IMR-90 (cell line): ENCODE measurements around the gene SLC7A4.

Experiments
- CEBPB ChIP-seq: IDR thresholded peaks from 2 replicates; pipeline ENCODE4 v1.6.1; 2012; ENCODE audit warnings: low read depth, low read length, improper control_type of control experiment
- CHD1 ChIP-seq: IDR thresholded peaks from 2 replicates; pipeline ENCODE4 v1.6.1; 2012; ENCODE audit warnings: low read depth, low read length, improper control_type of control experiment
- CTCF ChIP-seq: conservative IDR thresholded peaks from 2 replicates; pipeline ENCODE4 v1.5.1; 2012; ENCODE audit warnings: mild to moderate bottlenecking, low read depth, low read length, improper control_type of control experiment
- FOS ChIP-seq: fragments of 150-350 bp; IDR thresholded peaks from 2 replicates; pipeline ENCODE4 v1.6.1; 2016; ENCODE audit warnings: low read depth, low read length
- NFE2L2 ChIP-seq: fragments of 150-350 bp; IDR thresholded peaks from 2 replicates; pipeline ENCODE4 v1.6.1; 2016; ENCODE audit warnings: low read depth, mild to moderate bottlenecking, low read length
- POLR2A ChIP-seq: IDR thresholded peaks from 2 replicates; pipeline ENCODE4 v1.6.1; 2012; ENCODE audit warnings: mild to moderate bottlenecking, low read depth, low read length
- RAD21 ChIP-seq: IDR thresholded peaks from 2 replicates; pipeline ENCODE4 v1.6.1; 2012; ENCODE audit warnings: low read length, improper control_type of control experiment
- RFX5 ChIP-seq: IDR thresholded peaks from 2 replicates; pipeline ENCODE4 v1.8.0; 2012; ENCODE audit warnings: low read depth, mild to moderate bottlenecking, low read length, moderate library complexity
- SMC3 ChIP-seq: fragments of 150-350 bp; IDR thresholded peaks from 2 replicates; pipeline ENCODE4 v1.6.1; 2016; ENCODE audit warnings: low read depth, mild to moderate bottlenecking, antibody characterized with exemption, low read length, moderate library complexity
- TF ChIP-seq, protein P1 (sequence below): fragments of 150-350 bp; IDR thresholded peaks from 2 replicates; pipeline ENCODE4 v1.6.1; 2016; ENCODE audit warnings: low read depth, mild to moderate bottlenecking, low read length, moderate library complexity, borderline replicate concordance

- TF ChIP-seq CTCF = no peak
- TF ChIP-seq RFX5 = no peak
- no peak for TF ChIP-seq POLR2A
- TF ChIP-seq CEBPB = no peak
- no peak for TF ChIP-seq FOS
- no peak for TF ChIP-seq SMC3
- TF ChIP-seq RAD21 = no peak
- TF ChIP-seq, protein P1, sequence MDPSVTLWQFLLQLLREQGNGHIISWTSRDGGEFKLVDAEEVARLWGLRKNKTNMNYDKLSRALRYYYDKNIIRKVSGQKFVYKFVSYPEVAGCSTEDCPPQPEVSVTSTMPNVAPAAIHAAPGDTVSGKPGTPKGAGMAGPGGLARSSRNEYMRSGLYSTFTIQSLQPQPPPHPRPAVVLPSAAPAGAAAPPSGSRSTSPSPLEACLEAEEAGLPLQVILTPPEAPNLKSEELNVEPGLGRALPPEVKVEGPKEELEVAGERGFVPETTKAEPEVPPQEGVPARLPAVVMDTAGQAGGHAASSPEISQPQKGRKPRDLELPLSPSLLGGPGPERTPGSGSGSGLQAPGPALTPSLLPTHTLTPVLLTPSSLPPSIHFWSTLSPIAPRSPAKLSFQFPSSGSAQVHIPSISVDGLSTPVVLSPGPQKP = no peak
- TF ChIP-seq NFE2L2 = no peak
- no peak for TF ChIP-seq CHD1
These were observed 34.7 kb downstream of the SLC7A4 start for GRCh38 chr22:20997536-20998257.
